Osteoblast (primary cell): ENCODE results near the gene FBXL17. TPM values are rescaled to one million over a fixed set of nuclear protein-coding genes. Genes with fewer than 3 reads are reported as not detected.

ENCODE experiments used
- DNase-seq: peaks from one replicate; pipeline ENCODE4 v3.0.0; 2011; ENCODE audit warnings: low spot score, mixed read lengths; ENCODE audit not compliant: insufficient read length; ENCODE audit errors: missing footprints
- H2AFZ ChIP-seq: 2 replicates; pipeline ENCODE4 v1.6.0; 2011; ENCODE audit warnings: mild to moderate bottlenecking, low read length
- H3K27ac ChIP-seq: 2 replicates; pipeline ENCODE4 v1.5.1; 2011; ENCODE audit warnings: mild to moderate bottlenecking, low read depth, low read length, moderate library complexity
- H3K27me3 ChIP-seq: 2 replicates; pipeline ENCODE4 v1.6.0; 2012; ENCODE audit warnings: mild to moderate bottlenecking, control low read depth, inconsistent platforms, low read length, moderate library complexity; ENCODE audit not compliant: insufficient read depth
- H3K36me3 ChIP-seq: 2 replicates; pipeline ENCODE4 v1.5.1; 2011; ENCODE audit warnings: mild to moderate bottlenecking, low read length, control low read depth, moderate library complexity; ENCODE audit not compliant: insufficient read depth
- H3K4me1 ChIP-seq: 2 replicates; pipeline ENCODE4 v1.5.1; 2011; ENCODE audit warnings: mild to moderate bottlenecking, low read length, control low read depth, moderate library complexity; ENCODE audit not compliant: insufficient read depth
- H3K4me2 ChIP-seq: 2 replicates; pipeline ENCODE4 v1.6.0; 2011; ENCODE audit warnings: mild to moderate bottlenecking, low read length; ENCODE audit not compliant: insufficient read depth
- H3K4me3 ChIP-seq: fragments of 200-600 bp; sonication (generic); 3 replicates; pipeline ENCODE4 v1.5.1; 2012; ENCODE audit warnings: mild to moderate bottlenecking, low read length, inconsistent platforms; ENCODE audit not compliant: insufficient read depth
- H3K79me2 ChIP-seq: 2 replicates; pipeline ENCODE4 v1.6.0; 2012; ENCODE audit warnings: mild to moderate bottlenecking, low read length, control low read depth, inconsistent platforms; ENCODE audit not compliant: insufficient read depth
- H3K9me3 ChIP-seq: 2 replicates; pipeline ENCODE4 v1.5.1; 2011; ENCODE audit warnings: low read depth, low read length, control low read depth
- H4K20me1 ChIP-seq: 2 replicates; pipeline ENCODE4 v1.6.0; 2012; ENCODE audit warnings: mild to moderate bottlenecking, low read length, control low read depth; ENCODE audit not compliant: insufficient read depth
- CTCF ChIP-seq: IDR thresholded peaks from 2 replicates; pipeline ENCODE4 v1.5.1; 2011; ENCODE audit warnings: mild to moderate bottlenecking, low read depth, low read length, moderate library complexity; ENCODE audit errors: extremely low read depth
- total RNA-seq: library from RNA; depleted of rRNA; stranded (reverse); fragments of >200 nt; gene quantifications from 2 replicates; pipeline ENCODE4 v1.2.3, GENCODE V29; 2012

FBXL17 gene
- total RNA-seq, 1 donor = 19.5 TPM

- peaks cover 57% of the 10 kb centered on the region for H3K79me2 ChIP-seq
- no peaks in the 10 kb centered on the region for H3K4me1 ChIP-seq
- TF ChIP-seq CTCF = no peak
- H2AFZ ChIP-seq = no peak overlapping the region
- no peak overlapping the region for H3K4me2 ChIP-seq
- no peak overlapping the region for H3K4me3 ChIP-seq
- H3K27ac ChIP-seq = no peak overlapping the region
- no peaks in the 10 kb centered on the region for H3K27me3 ChIP-seq
- DNase-seq = no peak
- H3K36me3 ChIP-seq = no peaks in the 10 kb centered on the region
- no peaks in the 10 kb centered on the region for H4K20me1 ChIP-seq
- H3K9me3 ChIP-seq = peaks cover 3% of the 10 kb centered on the region
These were observed 9.5 kb downstream of the FBXL17 start for GRCh38 chr5:108372369-108372768.

GRCh38 chr5:108371263-108371662 is 10.6 kb downstream of the FBXL17 start:
- Histone ChIP-seq H3K79me2 (peaks cover 52% of the 10 kb centered on the region), H3K9me3 (peaks cover 3% of the 10 kb centered on the region)
- TF ChIP-seq CTCF = no peak

GRCh38 chr5:108369167-108369566 is 12.7 kb downstream of the FBXL17 start:
- Histone ChIP-seq H3K4me1 (no peaks in the 10 kb centered on the region), H3K4me3 (no peak overlapping the region), H2AFZ (no peak overlapping the region), H3K36me3 (no peaks in the 10 kb centered on the region), H3K4me2 (no peak overlapping the region), H3K27ac (no peak overlapping the region), H3K9me3 (peaks cover 3% of the 10 kb centered on the region), H3K27me3 (no peaks in the 10 kb centered on the region), H3K79me2 (peaks cover 34% of the 10 kb centered on the region), H4K20me1 (no peaks in the 10 kb centered on the region)
- TF ChIP-seq CTCF = no peak
- DNase-seq = no peak

More at GRCh38 chr5:108371263-108371662, 10.6 kb downstream of the FBXL17 start:
- Histone ChIP-seq H3K4me3 (no peak overlapping the region), H3K27ac (no peak overlapping the region), H3K4me2 (no peak overlapping the region), H2AFZ (no peak overlapping the region), H3K4me1 (no peaks in the 10 kb centered on the region), H4K20me1 (no peaks in the 10 kb centered on the region), H3K27me3 (no peaks in the 10 kb centered on the region), H3K36me3 (no peaks in the 10 kb centered on the region)
- no peak for DNase-seq

GRCh38 chr5:108367679-108368334 is 14.1 kb downstream of the FBXL17 start:
- Histone ChIP-seq H3K79me2 (peaks cover 27% of the 10 kb centered on the region), H3K4me1 (no peaks in the 10 kb centered on the region), H3K27ac (no peak overlapping the region), H3K36me3 (no peaks in the 10 kb centered on the region), H3K4me2 (no peak overlapping the region), H2AFZ (no peak overlapping the region), H3K27me3 (no peaks in the 10 kb centered on the region), H4K20me1 (no peaks in the 10 kb centered on the region), H3K4me3 (no peak overlapping the region), H3K9me3 (no peaks in the 10 kb centered on the region)
- no peak for DNase-seq
- no peak for TF ChIP-seq CTCF
